ENCODE data around the gene ANKS1B.

GRCh38 chr12:99476956-99477355 lies 507.8 kb downstream of the ANKS1B start:
- TF ChIP-seq CTCF (IDR thresholded peaks at IDR 0.05) (no peak), POLR2A (IDR thresholded peaks at IDR 0.05) (no peak)
